HepG2 (cell line): ENCODE measurements around the gene PDZD8. TPM values are rescaled to one million over a fixed set of nuclear protein-coding genes. Genes with fewer than 3 reads are reported as not detected.
A peak's percentile ranks its signal among the peaks of the same experiment; 100 is the strongest.

ENCODE experiments used
- ARHGAP35 ChIP-seq: sonication (generic); formaldehyde crosslinking; IDR thresholded peaks from 2 replicates; pipeline ENCODE4 v1.9.0; 2022; ENCODE audit warnings: mild to moderate bottlenecking, inconsistent platforms, moderate library complexity, missing genetic modification reagents, borderline replicate concordance
- ATM ChIP-seq: fragments of 450-650 bp; IDR thresholded peaks from 2 replicates; pipeline ENCODE4 v1.7.1; 2017; ENCODE audit warnings: mild to moderate bottlenecking, borderline replicate concordance
- EZH2 ChIP-seq: conservative IDR thresholded peaks from 2 replicates; pipeline ENCODE4 v1.6.1; 2012; ENCODE audit warnings: mild to moderate bottlenecking, low read depth, low read length, moderate library complexity
- FOXO4 ChIP-seq: sonication (generic); formaldehyde crosslinking; conservative IDR thresholded peaks from 2 replicates; pipeline ENCODE4 v1.8.1; 2023; ENCODE audit warnings: missing genetic modification reagents
- GMEB1 ChIP-seq: sonication (generic); formaldehyde crosslinking; IDR thresholded peaks from 2 replicates; pipeline ENCODE4 v1.5.1; 2020; ENCODE audit warnings: missing genetic modification reagents, mild to moderate bottlenecking, borderline replicate concordance
- HNRNPLL ChIP-seq: fragments of 200-400 bp; formaldehyde crosslinking; IDR thresholded peaks from 2 replicates; pipeline ENCODE4 v1.6.1; 2017; ENCODE audit warnings: mild to moderate bottlenecking, low read depth, low read length; ENCODE audit not compliant: poor library complexity, severe bottlenecking
- MZF1 ChIP-seq: sonication (generic); formaldehyde crosslinking; IDR thresholded peaks from 2 replicates; pipeline ENCODE4 v1.8.1; 2023; ENCODE audit warnings: mild to moderate bottlenecking, missing genetic modification reagents, borderline replicate concordance
- NBN ChIP-seq: fragments of 450-650 bp; conservative IDR thresholded peaks from 2 replicates; pipeline ENCODE4 v1.6.1; 2017
- NR3C1 ChIP-seq: sonication (generic); formaldehyde crosslinking; IDR thresholded peaks from 2 replicates; pipeline ENCODE4 v1.4.0; 2020; ENCODE audit warnings: missing genetic modification reagents
- RBAK ChIP-seq: sonication (generic); formaldehyde crosslinking; IDR thresholded peaks from 2 replicates; pipeline ENCODE4 v1.5.1; 2020; ENCODE audit warnings: mild to moderate bottlenecking, missing genetic modification reagents
- WIZ ChIP-seq: sonication (generic); formaldehyde crosslinking; IDR thresholded peaks from 2 replicates; pipeline ENCODE4 v1.5.1; 2020; ENCODE audit warnings: mild to moderate bottlenecking, missing genetic modification reagents
- ZBTB14 ChIP-seq: sonication (generic); formaldehyde crosslinking; IDR thresholded peaks from 2 replicates; pipeline ENCODE4 v1.4.0; 2020; ENCODE audit warnings: missing genetic modification reagents
- ZBTB20 ChIP-seq: sonication (generic); formaldehyde crosslinking; IDR thresholded peaks from 2 replicates; pipeline ENCODE4 v1.8.1; 2023; ENCODE audit warnings: missing genetic modification reagents, low read depth, mild to moderate bottlenecking, borderline replicate concordance
- ZBTB21 ChIP-seq: sonication (generic); formaldehyde crosslinking; IDR thresholded peaks from 2 replicates; pipeline ENCODE4 v1.4.0; 2020; ENCODE audit warnings: missing genetic modification reagents
- ZBTB7B ChIP-seq: sonication (generic); formaldehyde crosslinking; IDR thresholded peaks from 2 replicates; pipeline ENCODE4 v1.4.0; 2020; ENCODE audit warnings: missing genetic modification reagents
- ZFYVE20 ChIP-seq: sonication (generic); formaldehyde crosslinking; IDR thresholded peaks from 2 replicates; pipeline ENCODE4 v1.8.0; 2023; ENCODE audit warnings: low read depth, mild to moderate bottlenecking, moderate library complexity, missing genetic modification reagents, borderline replicate concordance
- ZNF230 ChIP-seq: sonication (generic); formaldehyde crosslinking; IDR thresholded peaks from 2 replicates; pipeline ENCODE4 v1.4.0; 2020; ENCODE audit warnings: mild to moderate bottlenecking, missing genetic modification reagents
- ZNF256 ChIP-seq: sonication (generic); formaldehyde crosslinking; conservative IDR thresholded peaks from 2 replicates; pipeline ENCODE4 v1.4.0; 2020; ENCODE audit warnings: missing genetic modification reagents
- ZNF609 ChIP-seq: sonication (generic); formaldehyde crosslinking; IDR thresholded peaks from 2 replicates; pipeline ENCODE4 v1.4.0; 2020; ENCODE audit warnings: mild to moderate bottlenecking, missing genetic modification reagents, borderline replicate concordance
- ZNF672 ChIP-seq: sonication (generic); formaldehyde crosslinking; IDR thresholded peaks from 2 replicates; pipeline ENCODE4 v1.8.1; 2022; ENCODE audit warnings: missing genetic modification reagents
- ZNF766 ChIP-seq: sonication (generic); formaldehyde crosslinking; IDR thresholded peaks from 2 replicates; pipeline ENCODE4 v1.5.0; 2020; ENCODE audit warnings: missing genetic modification reagents, borderline replicate concordance
- ZNF850 ChIP-seq: sonication (generic); formaldehyde crosslinking; conservative IDR thresholded peaks from 2 replicates; pipeline ENCODE4 v1.9.0; 2021; ENCODE audit warnings: mild to moderate bottlenecking, missing genetic modification reagents
- polyA plus RNA-seq, 8 experiments: library from polyadenylated mRNA; depleted of rRNA in 3 of 8; stranded (reverse) in 7 of 8; unstranded in 1 of 8; fragments of >200 nt; fragmentation: Illumina TruSeq in 4 of 8; extraction: Trizol in 4 of 8; gene quantifications; 2 replicates each; pipeline versions ENCODE4 v1.2.1 to v1.2.3, GENCODE V29; 2011 to 2016; ENCODE audit warnings: low read depth in 4 of 8, missing spikeins in 1 of 8, mixed read lengths in 1 of 8; ENCODE audit not compliant: insufficient read depth in 1 of 8
- total RNA-seq, 5 experiments: library from RNA; depleted of rRNA; stranded (reverse); fragments of >200 nt; fragmentation: Illumina TruSeq; extraction: Trizol; gene quantifications; 2 replicates each; pipeline ENCODE4 v1.2.3, GENCODE V29; 2016; ENCODE audit warnings: low read depth in 1 of 5

Gene PDZD8
- total and polyA plus RNA-seq, 2 of the 13 experiments (the other 11 are each of a cell fraction or from before 2014, with no cell fraction given) = 11.2 to 32.0 TPM

GRCh38 chr10:117360994-117361667 is 14.1 kb downstream of the PDZD8 start (continued):
- TF ChIP-seq GMEB1 (CRISPR knock-in tag) = peak; percentile 24; the same call in 1 of the 2 replicates
- TF ChIP-seq HNRNPLL = no peak
- TF ChIP-seq WIZ (CRISPR knock-in tag) = no peak
- TF ChIP-seq FOXO4 = no peak
- TF ChIP-seq ATM = no peak
- no peak for TF ChIP-seq ZBTB21 (CRISPR knock-in tag)
- TF ChIP-seq EZH2 = no peak
- TF ChIP-seq ZNF766 = no peak
- no peak for TF ChIP-seq NBN
- no peak for TF ChIP-seq NR3C1 (CRISPR knock-in tag)
- no peak for TF ChIP-seq ARHGAP35 (CRISPR knock-in tag)
- no peak for TF ChIP-seq ZFYVE20 (CRISPR knock-in tag)
- TF ChIP-seq ZNF672 = no peak
- TF ChIP-seq ZBTB7B (CRISPR knock-in tag) = no peak
- no peak for TF ChIP-seq RBAK (CRISPR knock-in tag)
- TF ChIP-seq ZBTB14 (CRISPR knock-in tag) = no peak
- no peak for TF ChIP-seq MZF1
- TF ChIP-seq ZNF230 = no peak
- peak; percentile 27; the same call in 1 of the 2 replicates for TF ChIP-seq ZBTB20 (CRISPR knock-in tag)
- peak; percentile 88; the same call in 1 of the 2 replicates for TF ChIP-seq ZNF609 (CRISPR knock-in tag)
- TF ChIP-seq ZNF850 (CRISPR knock-in tag) = no peak
- no peak for TF ChIP-seq ZNF256 (CRISPR knock-in tag)
